OCI-LY3 (cell line): Measurements from ENCODE around the gene CCDC63.

Experiments used
- H2AFZ ChIP-seq: fragments of 200-600, 300-600 bp; shearing (Covaris generic); 2 replicates; pipeline ENCODE4 v1.6.0; 2014; ENCODE audit warnings: antibody characterized with exemption, low read depth, low read length
- H3K27ac ChIP-seq: fragments of 200-600, 300-600 bp; sonication (generic); 2 replicates; pipeline ENCODE4 v1.5.1; 2014; ENCODE audit warnings: mild to moderate bottlenecking, low read length, moderate library complexity, mixed read lengths
- H3K27me3 ChIP-seq: fragments of 200-600, 300-600 bp; sonication (generic); 2 replicates; pipeline ENCODE4 v1.6.1; 2014; ENCODE audit warnings: low read depth, low read length, mixed read lengths
- H3K36me3 ChIP-seq: fragments of 200-600, 300-600 bp; sonication (generic); replicated peaks from 2 replicates; pipeline ENCODE3; 2014; ENCODE audit warnings: low read depth, low read length, mixed read lengths
- H3K4me1 ChIP-seq: fragments of 300-600, 200-600 bp; sonication (generic); 2 replicates; pipeline ENCODE4 v1.6.1; 2014; ENCODE audit warnings: low read length, mixed read lengths
- H3K4me2 ChIP-seq: fragments of 200-600, 300-600 bp; sonication (generic); 2 replicates; pipeline ENCODE4 v1.6.1; 2014; ENCODE audit warnings: low read length, mixed read lengths
- H3K4me3 ChIP-seq: fragments of 300-600, 200-600 bp; sonication (generic); 2 replicates; pipeline ENCODE4 v1.5.1; 2014; ENCODE audit warnings: antibody characterized with exemption, mild to moderate bottlenecking, low read length, moderate library complexity
- H3K79me2 ChIP-seq: fragments of 300-600, 200-600 bp; shearing (Covaris generic); 2 replicates; pipeline ENCODE4 v1.6.1; 2014; ENCODE audit warnings: mild to moderate bottlenecking, low read length, mixed read lengths
- H3K9ac ChIP-seq: fragments of 300-600, 200-600 bp; shearing (Covaris generic); 2 replicates; pipeline ENCODE4 v1.6.0; 2014; ENCODE audit warnings: mild to moderate bottlenecking, low read length, moderate library complexity
- H3K9me3 ChIP-seq: fragments of 200-600, 300-600 bp; shearing (Covaris generic); 2 replicates; pipeline ENCODE4 v1.6.1; 2014; ENCODE audit warnings: low read length, mixed read lengths; ENCODE audit not compliant: insufficient read depth
- H4K20me1 ChIP-seq: fragments of 200-600, 300-600 bp; sonication (generic); 2 replicates; pipeline ENCODE4 v1.6.1; 2016; ENCODE audit warnings: low read length, mixed read lengths; ENCODE audit not compliant: insufficient read depth
- EZH2phosphoT487 ChIP-seq: fragments of 200-600 bp; shearing (Covaris generic); IDR thresholded peaks from 2 replicates; pipeline ENCODE4 v1.6.1; 2018; ENCODE audit warnings: antibody characterized with exemption, mixed run types, low read depth
- TF ChIP-seq, protein P1 (sequence below): fragments of 200-600, 300-600 bp; sonication (generic); IDR thresholded peaks from 2 replicates; pipeline ENCODE4 v1.5.1; 2014; ENCODE audit warnings: antibody characterized with exemption, low read length, low read depth

The CCDC63 gene

DNA sequence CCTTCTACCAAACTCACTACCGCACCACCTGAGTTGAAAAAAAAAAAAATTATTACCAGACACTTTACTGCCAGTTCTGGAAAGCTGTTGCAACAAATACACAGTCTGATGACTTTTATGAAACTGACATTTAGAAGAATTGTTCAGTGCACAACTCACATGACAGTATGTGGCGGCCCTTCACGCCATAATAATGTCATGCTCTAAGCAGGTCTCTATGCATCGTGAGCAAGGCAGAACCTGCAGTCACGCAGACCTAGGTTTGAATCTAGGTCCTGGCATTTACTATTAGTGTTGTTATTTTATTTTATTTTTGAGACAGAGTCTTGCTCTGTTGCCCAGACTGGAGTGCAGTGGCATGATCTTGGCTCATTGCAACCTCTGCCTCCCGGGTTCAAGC lies 65.5 kb downstream of the CCDC63 start:
- H4K20me1 ChIP-seq: no peaks in the 10 kb centered on the region
- H3K9me3 ChIP-seq: no peaks in the 10 kb centered on the region
- no peak overlapping the region for H3K4me3 ChIP-seq
- no peaks in the 10 kb centered on the region for H3K36me3 ChIP-seq
- peak overlapping the region; percentile 99 for H3K27ac ChIP-seq
- H3K4me1 ChIP-seq: peaks cover 63% of the 10 kb centered on the region
- peak overlapping the region; percentile 88 for H3K9ac ChIP-seq
- no peaks in the 10 kb centered on the region for H3K27me3 ChIP-seq
- H2AFZ ChIP-seq: no peak overlapping the region
- TF ChIP-seq, protein P1, sequence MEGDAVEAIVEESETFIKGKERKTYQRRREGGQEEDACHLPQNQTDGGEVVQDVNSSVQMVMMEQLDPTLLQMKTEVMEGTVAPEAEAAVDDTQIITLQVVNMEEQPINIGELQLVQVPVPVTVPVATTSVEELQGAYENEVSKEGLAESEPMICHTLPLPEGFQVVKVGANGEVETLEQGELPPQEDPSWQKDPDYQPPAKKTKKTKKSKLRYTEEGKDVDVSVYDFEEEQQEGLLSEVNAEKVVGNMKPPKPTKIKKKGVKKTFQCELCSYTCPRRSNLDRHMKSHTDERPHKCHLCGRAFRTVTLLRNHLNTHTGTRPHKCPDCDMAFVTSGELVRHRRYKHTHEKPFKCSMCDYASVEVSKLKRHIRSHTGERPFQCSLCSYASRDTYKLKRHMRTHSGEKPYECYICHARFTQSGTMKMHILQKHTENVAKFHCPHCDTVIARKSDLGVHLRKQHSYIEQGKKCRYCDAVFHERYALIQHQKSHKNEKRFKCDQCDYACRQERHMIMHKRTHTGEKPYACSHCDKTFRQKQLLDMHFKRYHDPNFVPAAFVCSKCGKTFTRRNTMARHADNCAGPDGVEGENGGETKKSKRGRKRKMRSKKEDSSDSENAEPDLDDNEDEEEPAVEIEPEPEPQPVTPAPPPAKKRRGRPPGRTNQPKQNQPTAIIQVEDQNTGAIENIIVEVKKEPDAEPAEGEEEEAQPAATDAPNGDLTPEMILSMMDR: no peak
- no peak for TF ChIP-seq EZH2phosphoT487
- H3K4me2 ChIP-seq: peak overlapping the region; percentile 81
- no peaks in the 10 kb centered on the region for H3K79me2 ChIP-seq

DNA sequence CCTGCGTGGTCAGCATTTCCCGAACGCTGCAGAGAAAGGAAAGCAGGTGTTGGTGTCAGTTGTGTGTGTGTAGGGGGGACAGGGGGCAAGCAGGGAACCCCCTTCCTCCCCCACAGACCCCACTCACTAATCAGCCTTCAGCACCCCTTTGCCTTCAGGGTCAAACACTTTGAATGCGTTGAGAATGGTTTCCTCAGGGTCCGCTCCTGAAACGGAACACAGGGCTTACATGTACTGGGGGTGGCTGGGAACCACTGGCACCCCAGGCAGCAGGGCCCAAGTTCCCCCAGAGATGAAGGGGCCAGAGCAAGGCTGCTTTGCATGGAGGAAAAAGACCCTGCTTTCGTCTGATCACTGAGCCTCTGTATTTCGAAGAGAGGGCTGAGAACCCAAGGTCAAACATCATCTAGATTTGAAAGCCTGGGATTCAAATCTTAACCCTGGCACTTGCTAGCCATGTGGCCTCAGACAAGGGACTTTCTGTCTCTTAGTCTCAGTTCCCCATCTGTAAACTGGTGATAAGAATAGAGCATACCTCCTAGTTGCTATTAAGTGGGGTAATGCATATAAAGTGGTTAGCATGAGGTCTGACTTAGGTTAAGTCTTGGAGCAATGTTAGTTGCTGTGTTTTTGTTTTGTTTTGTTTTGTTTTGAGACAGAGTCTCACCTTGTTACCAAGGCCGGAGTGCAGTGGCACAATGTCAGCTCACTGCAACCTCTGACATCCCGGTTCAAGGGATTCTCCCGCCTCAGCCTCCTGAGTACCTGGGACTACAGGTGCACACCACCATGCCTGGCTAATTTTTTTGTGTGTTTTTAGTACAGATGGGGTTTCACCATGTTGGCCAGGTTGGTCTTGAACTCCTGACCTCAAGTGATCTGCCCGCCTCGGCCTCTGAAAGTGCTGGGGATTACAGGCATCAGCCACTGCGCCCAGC lies 66.6 kb downstream of the CCDC63 start:
- H3K9me3 ChIP-seq: no peaks in the 10 kb centered on the region
- TF ChIP-seq, protein P1: no peak
- TF ChIP-seq EZH2phosphoT487: no peak
- H3K27me3 ChIP-seq: no peaks in the 10 kb centered on the region
- peak overlapping the region; percentile 88 for H3K9ac ChIP-seq
- H3K79me2 ChIP-seq: no peaks in the 10 kb centered on the region
- no peaks in the 10 kb centered on the region for H3K36me3 ChIP-seq
- peak overlapping the region; percentile 81 for H3K4me2 ChIP-seq
- peak overlapping the region; percentile 18; the same call in 1 of the 2 replicates for H2AFZ ChIP-seq
- H4K20me1 ChIP-seq: no peaks in the 10 kb centered on the region
- peak overlapping the region; percentile 64 for H3K4me3 ChIP-seq
- peaks cover 52% of the 10 kb centered on the region for H3K4me1 ChIP-seq
- peak overlapping the region; percentile 99 for H3K27ac ChIP-seq

DNA sequence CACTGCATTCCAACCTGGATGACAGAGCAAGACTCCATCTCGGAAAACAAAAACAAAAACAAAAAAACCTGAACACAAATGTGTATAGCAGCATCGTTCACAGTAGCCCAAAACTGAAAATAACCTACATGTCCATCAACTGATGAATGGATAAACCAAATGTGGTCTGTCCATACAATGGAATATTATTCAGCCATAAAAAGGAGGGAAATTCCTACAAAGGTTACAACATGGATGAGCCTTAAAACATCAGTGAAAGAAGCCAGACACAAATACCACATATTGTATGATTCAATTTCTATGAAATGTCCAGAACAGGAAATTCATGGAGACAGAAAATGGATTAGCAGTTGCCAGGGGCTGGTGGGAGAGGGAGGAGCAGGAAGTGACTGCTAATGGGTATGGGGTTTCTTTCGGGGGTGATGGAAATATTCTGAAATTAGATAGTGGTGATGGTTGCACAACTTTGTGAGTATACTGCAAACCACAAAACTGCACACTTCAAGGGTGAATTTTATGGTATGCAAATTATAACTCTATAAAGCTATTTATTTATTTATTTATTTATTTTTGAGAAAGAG lies 69.6 kb downstream of the CCDC63 start:
- Histone ChIP-seq H3K27me3 (no peaks in the 10 kb centered on the region), H3K9ac (no peak overlapping the region), H3K27ac (no peak overlapping the region), H3K4me3 (no peak overlapping the region), H3K4me1 (peaks cover 38% of the 10 kb centered on the region), H3K4me2 (no peak overlapping the region), H3K9me3 (no peaks in the 10 kb centered on the region), H2AFZ (no peak overlapping the region), H3K79me2 (no peaks in the 10 kb centered on the region), H3K36me3 (no peaks in the 10 kb centered on the region), H4K20me1 (no peaks in the 10 kb centered on the region)
- TF ChIP-seq EZH2phosphoT487: no peak
- TF ChIP-seq, protein P1: no peak

DNA sequence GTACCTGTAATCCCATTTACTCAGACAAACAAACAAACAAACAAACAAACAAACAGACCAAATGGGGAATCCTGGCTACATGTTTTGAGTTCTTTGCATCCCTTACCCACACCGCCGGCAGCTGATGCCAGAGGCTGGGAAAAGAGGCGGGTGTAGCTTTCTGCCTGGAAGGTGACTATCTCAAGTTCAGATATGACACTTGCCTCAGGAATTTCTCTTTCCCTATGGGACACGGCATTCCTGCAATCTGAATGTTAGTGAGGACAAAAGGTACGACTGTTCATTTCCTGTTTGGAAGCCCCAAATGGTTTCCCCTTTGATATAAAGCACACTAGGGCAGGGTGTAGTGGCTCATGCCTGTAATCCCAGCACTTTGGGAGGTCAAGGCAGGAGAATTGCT lies 70.7 kb downstream of the CCDC63 start:
- H3K27ac ChIP-seq: no peak overlapping the region
- H3K79me2 ChIP-seq: no peaks in the 10 kb centered on the region
- H2AFZ ChIP-seq: no peak overlapping the region
- H3K27me3 ChIP-seq: no peaks in the 10 kb centered on the region
- no peak overlapping the region for H3K4me2 ChIP-seq
- H3K4me3 ChIP-seq: no peak overlapping the region
- H4K20me1 ChIP-seq: no peaks in the 10 kb centered on the region
- H3K9ac ChIP-seq: no peak overlapping the region
- H3K9me3 ChIP-seq: no peaks in the 10 kb centered on the region
- TF ChIP-seq, protein P1: no peak
- no peak for TF ChIP-seq EZH2phosphoT487
- H3K36me3 ChIP-seq: no peaks in the 10 kb centered on the region
- peaks cover 27% of the 10 kb centered on the region for H3K4me1 ChIP-seq
